Thymus (tissue), 11 donors: ENCODE results near the gene ABAT. TPM values are rescaled to one million over a fixed set of nuclear protein-coding genes. Genes with fewer than 3 reads are reported as not detected.

Experiments
- DNase-seq, 9 donors: peaks; one replicate each; pipeline ENCODE4 v3.0.0-alpha.2; 2013; ENCODE audit warnings: low spot score in 9 of 9, low read depth in 6 of 9, missing footprints in 1 of 9
- H3K27ac ChIP-seq, 2 donors: one replicate each; pipeline ENCODE4 v1.5.1; 2013; ENCODE audit warnings: control low read depth in 1 of 2, low read depth in 1 of 2, low read length in 1 of 2, mild to moderate bottlenecking in 1 of 2, moderate library complexity in 1 of 2
- H3K27me3 ChIP-seq, 2 donors: one replicate each; pipeline ENCODE4 v1.5.1; 2013; ENCODE audit warnings: low read length in 1 of 2; ENCODE audit not compliant: control insufficient read depth in 2 of 2, insufficient read depth in 1 of 2
- H3K36me3 ChIP-seq, 2 donors: one replicate each; pipeline ENCODE4 v1.5.1; 2013; ENCODE audit warnings: low read length in 1 of 2, mild to moderate bottlenecking in 1 of 2, moderate library complexity in 1 of 2; ENCODE audit not compliant: control insufficient read depth in 2 of 2, insufficient read depth in 2 of 2
- H3K4me1 ChIP-seq, 2 donors: one replicate each; pipeline ENCODE4 v1.5.1; 2013; ENCODE audit warnings: low read length in 2 of 2; ENCODE audit not compliant: control insufficient read depth in 2 of 2, insufficient read depth in 2 of 2
- H3K4me3 ChIP-seq, 2 donors: one replicate each; pipeline ENCODE4 v1.5.1; 2013; ENCODE audit warnings: low read length in 2 of 2, control low read depth in 1 of 2, mild to moderate bottlenecking in 1 of 2
- H3K9me3 ChIP-seq, 2 donors: one replicate each; pipeline ENCODE4 v1.5.1; 2013; ENCODE audit warnings: low read length in 1 of 2, mild to moderate bottlenecking in 1 of 2; ENCODE audit not compliant: control insufficient read depth in 2 of 2, insufficient read depth in 1 of 2
- WGBS: extraction: QIAGEN DNeasy Blood & Tissue Kit; methylation state at CpG from one replicate; pipeline ENCODE4 v1.1.7; 2013; 5-methylcytosine and 5-hydroxymethylcytosine counted together
- polyA plus RNA-seq: library from polyadenylated mRNA; stranded (reverse); fragments of 200-250 nt; gene quantifications from one replicate; pipeline ENCODE4 v1.2.3, GENCODE V29; 2013
- total RNA-seq: library from RNA; stranded (reverse); fragments of 120-200 nt; gene quantifications from one replicate; pipeline ENCODE4 v1.2.4, GENCODE V29; 2013
- donor health status: healthy.

ABAT gene
- total and polyA plus RNA-seq, 2 donors, result 3.4 to 8.6 TPM

DNA sequence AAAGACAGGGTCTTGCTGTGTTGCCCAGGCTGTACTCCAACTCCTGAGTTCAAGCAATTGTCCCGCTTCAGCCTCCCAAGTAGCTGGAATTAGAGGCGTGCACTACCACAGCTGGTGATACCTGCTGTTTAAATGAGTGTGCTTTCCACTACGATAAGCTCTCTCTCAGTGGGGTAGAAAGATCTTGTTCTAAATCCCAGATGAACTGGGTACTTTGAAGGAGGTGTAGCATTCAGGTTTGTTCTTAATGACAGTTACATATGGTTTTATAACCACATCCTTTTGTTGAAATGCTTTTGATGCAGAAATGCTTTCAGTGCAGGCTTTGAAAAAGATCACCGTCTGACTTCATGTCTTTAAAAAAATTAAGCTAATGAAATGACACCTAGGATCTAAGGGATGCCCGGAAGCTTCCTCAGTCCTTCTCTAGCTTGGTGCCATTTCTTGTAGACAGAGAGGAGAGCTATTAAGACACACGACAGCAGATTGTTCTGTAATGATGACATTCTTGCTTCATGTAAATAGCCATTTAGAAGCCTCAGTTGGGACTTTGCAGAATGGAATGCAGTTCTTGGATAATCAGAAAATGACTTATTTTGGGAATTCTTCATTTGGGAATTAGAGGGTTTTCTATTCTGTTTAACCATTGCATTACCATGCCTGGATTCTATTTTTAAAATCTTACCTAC lies 142.7 kb downstream of the ABAT start:
- peaks cover 8 to 19% of the 10 kb centered on the region in 2 donors for H3K4me1 ChIP-seq

DNA sequence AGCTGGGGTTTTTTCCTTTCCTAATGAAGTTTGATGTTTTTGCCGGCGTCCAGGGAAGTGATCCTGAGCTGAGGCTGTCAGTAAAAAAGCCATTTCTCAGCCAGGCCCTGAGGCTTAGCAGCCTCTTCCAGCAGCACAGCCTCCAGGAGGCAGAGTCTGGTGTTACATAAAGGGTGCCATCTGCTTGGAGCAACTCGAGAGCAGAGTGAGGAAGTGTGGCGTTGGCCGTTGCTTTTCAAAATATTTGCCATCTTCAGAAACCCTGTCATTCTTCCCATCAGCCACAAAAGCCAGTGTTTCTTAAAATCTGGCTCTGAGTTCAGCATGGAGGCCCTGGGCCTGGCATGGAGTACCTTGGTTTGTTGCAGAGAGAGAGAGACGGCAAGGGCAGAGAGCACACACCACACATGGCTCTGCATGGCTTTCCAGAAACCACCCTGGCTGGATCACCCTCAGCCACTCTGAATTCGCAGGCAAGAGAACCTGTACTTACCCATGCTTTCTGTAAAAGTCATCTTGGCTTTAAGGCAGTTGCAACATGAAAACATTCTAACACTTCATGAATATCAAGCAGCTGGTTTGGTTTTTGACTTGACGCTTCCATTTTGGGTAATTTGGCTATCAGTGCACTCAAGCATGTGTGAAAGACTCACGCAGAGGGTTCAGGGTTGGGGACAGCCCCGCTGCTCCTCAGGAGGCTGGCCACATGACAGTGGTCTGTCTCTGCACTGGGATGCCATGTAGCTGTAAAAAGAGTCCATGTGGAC lies 144.3 kb downstream of the ABAT start:
- Histone ChIP-seq H3K4me1 (peaks cover 8 to 19% of the 10 kb centered on the region in 2 donors), H3K36me3 (peaks cover 25 to 29% of the 10 kb centered on the region in 2 donors), H3K27me3 (no peaks in the 10 kb centered on the region), H3K27ac (no peak overlapping the region), H3K9me3 (no peaks in the 10 kb centered on the region), H3K4me3 (no peak overlapping the region)
- WGBS, result 80% methylated on average over 10 of the region's 10 CpGs
- DNase-seq, result peak in 1 of 9 donors; percentile 31

More for the DNA sequence above, 142.7 kb downstream of the ABAT start:
- no peak overlapping the region for H3K4me3 ChIP-seq
- H3K27me3 ChIP-seq, result no peaks in the 10 kb centered on the region
- no peaks in the 10 kb centered on the region for H3K9me3 ChIP-seq
- peaks cover 37 to 40% of the 10 kb centered on the region in 2 donors for H3K36me3 ChIP-seq
- DNase-seq, result peak in 8 of 9 donors; percentile 30 to 82 (median 50)
- peak overlapping the region; percentile 34 to 81 for H3K27ac ChIP-seq
- 23% methylated on average over 6 of the region's 6 CpGs for WGBS

DNA sequence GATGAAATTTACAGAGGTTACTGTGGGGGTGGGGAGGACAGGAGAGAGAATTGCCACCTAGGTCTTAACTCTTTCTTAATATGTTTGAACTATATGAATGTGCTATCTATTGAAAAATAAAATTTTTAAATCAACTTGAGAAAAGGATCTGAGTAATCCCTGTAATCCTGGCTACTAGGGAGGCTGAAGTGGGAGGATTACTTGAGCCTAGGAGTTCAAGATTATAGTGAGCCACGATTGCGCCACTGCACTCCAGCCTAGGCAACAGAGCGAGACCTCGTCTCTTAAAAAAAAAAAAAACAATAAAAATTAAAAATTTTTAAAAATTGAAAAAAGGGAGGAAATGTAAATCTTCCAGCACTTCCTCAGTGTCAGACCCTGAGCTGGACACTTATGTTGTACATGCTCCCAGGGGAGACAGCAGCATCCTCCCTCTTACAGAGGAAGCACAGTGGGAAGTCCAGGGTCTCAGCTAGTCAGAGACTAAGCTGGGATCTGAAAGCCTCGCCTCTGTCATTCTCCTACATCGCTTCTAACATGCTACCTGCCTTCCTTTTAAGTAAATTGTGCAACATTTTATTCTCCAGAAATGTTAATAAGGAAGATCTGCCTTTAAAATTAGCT lies 145.1 kb downstream of the ABAT start:
- no peak for DNase-seq
- Histone ChIP-seq H3K9me3 (no peaks in the 10 kb centered on the region), H3K4me3 (no peak overlapping the region), H3K36me3 (peaks cover 17 to 22% of the 10 kb centered on the region in 2 donors), H3K4me1 (peaks cover 8 to 19% of the 10 kb centered on the region in 2 donors), H3K27ac (no peak overlapping the region), H3K27me3 (no peaks in the 10 kb centered on the region)
- WGBS, result 97% methylated on average over 6 of the region's 6 CpGs

- over 99% methylated on average over 3 of the region's 3 CpGs for WGBS
- DNase-seq, result no peak
- H3K9me3 ChIP-seq, result no peaks in the 10 kb centered on the region
- peaks cover 0 to 9% of the 10 kb centered on the region in 2 donors for H3K4me1 ChIP-seq
- no peak overlapping the region for H3K4me3 ChIP-seq
- peaks cover 12 to 16% of the 10 kb centered on the region in 2 donors for H3K36me3 ChIP-seq
- H3K27ac ChIP-seq, result no peak overlapping the region
- no peaks in the 10 kb centered on the region for H3K27me3 ChIP-seq
Measured at GRCh38 chr16:8822403-8822802, 148.0 kb downstream of the ABAT start.

GRCh38 chr16:8826278-8826879 lies 152.0 kb downstream of the ABAT start:
- Histone ChIP-seq H3K27me3 (no peaks in the 10 kb centered on the region), H3K4me3 (no peak overlapping the region), H3K36me3 (peaks cover 17 to 19% of the 10 kb centered on the region in 2 donors), H3K9me3 (no peaks in the 10 kb centered on the region), H3K4me1 (no peaks in the 10 kb centered on the region), H3K27ac (no peak overlapping the region)
- DNase-seq, result no peak
- WGBS, result 65% methylated on average over 3 of the region's 3 CpGs

- 97% methylated on average over 8 of the region's 8 CpGs for WGBS
Measured at GRCh38 chr16:8828541-8829165, 154.2 kb downstream of the ABAT start.

DNA sequence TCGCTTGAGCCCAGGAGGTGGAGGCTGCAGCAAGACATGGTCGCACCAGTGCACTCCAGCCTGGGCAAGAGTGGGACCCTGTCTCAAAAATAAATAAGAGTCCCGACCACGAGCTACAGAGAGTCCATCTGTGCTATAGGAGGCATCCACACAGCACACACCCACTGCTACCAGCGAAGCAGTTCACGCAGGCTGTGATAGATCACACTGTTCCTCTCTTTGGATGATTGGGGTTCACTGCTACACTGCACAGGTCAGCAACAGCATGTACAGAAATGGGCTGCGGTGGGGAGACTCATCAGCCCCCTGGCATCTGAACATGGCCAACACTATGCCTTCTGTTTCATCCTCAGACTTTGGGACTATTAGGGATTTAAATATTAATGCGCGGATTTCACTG lies 157.0 kb downstream of the ABAT start:
- 97% methylated on average over 9 of the region's 9 CpGs for WGBS
- DNase-seq, result no peak
- Histone ChIP-seq H3K9me3 (no peaks in the 10 kb centered on the region), H3K36me3 (peaks cover 7 to 22% of the 10 kb centered on the region in 2 donors), H3K4me3 (no peak overlapping the region), H3K27ac (no peak overlapping the region), H3K4me1 (peaks cover 8 to 11% of the 10 kb centered on the region in 2 donors), H3K27me3 (no peaks in the 10 kb centered on the region)

More at GRCh38 chr16:8828541-8829165, 154.2 kb downstream of the ABAT start:
- H3K4me1 ChIP-seq, result peaks cover 8 to 11% of the 10 kb centered on the region in 2 donors
- no peak for DNase-seq
- no peaks in the 10 kb centered on the region for H3K9me3 ChIP-seq
- H3K4me3 ChIP-seq, result no peak overlapping the region
- peaks cover 7 to 25% of the 10 kb centered on the region in 2 donors for H3K36me3 ChIP-seq
- H3K27me3 ChIP-seq, result no peaks in the 10 kb centered on the region
- H3K27ac ChIP-seq, result no peak overlapping the region

DNA sequence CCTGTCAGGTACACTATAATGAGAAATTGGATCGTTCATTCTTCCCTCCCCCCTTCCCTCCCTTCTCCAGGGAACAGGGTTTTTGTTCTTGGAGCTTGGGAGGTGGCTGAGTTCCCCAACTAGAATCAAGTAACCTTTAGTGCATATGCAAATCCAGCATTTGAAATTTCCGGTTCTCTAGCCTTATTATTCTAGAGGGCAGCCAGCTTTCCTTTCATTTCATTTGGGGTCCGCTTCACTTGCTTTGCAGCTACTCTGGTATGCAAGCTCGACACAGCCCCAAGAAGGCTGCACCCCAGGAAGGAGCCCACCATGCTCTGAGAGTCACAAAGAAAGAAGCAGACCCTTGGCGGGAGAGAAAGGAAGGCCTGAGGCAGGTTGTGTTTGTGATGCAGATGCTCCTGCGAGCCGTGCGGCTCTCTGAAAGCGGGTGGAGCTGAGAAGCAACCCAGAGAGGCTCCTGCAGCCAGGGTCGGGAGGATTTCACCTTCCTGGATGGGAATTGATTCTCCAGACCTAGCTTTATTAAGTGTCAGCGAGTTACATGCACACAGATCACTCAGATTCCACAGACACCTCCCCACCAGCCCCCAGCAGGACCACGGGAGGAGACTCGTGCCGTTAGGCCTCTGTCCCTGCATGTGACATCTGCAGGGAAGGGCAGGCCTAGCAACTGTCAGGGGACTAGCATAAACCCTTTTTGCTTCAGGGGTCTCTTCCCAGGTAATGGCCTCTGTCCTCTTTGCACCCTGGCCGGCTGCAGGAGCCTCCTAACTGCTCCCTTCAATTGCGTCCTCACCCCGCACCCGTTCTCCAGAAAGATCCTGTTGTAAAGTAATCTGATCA lies 157.7 kb downstream of the ABAT start:
- Histone ChIP-seq H3K27ac (no peak overlapping the region), H3K4me1 (peaks cover 8 to 11% of the 10 kb centered on the region in 2 donors), H3K4me3 (no peak overlapping the region), H3K27me3 (no peaks in the 10 kb centered on the region), H3K36me3 (peaks cover 7 to 22% of the 10 kb centered on the region in 2 donors), H3K9me3 (no peaks in the 10 kb centered on the region)
- 82% methylated on average over 18 of the region's 18 CpGs for WGBS
- DNase-seq, result no peak
